ENCODE measurements around the gene NFATC1. TPM values are rescaled to one million over a fixed set of nuclear protein-coding genes. Genes with fewer than 3 reads are reported as not detected.

NFATC1 gene
- polyA plus RNA-seq, 2 of the 4 experiments (the other 2 are of a cell fraction) = 0.52 to 1.7 TPM

DNA sequence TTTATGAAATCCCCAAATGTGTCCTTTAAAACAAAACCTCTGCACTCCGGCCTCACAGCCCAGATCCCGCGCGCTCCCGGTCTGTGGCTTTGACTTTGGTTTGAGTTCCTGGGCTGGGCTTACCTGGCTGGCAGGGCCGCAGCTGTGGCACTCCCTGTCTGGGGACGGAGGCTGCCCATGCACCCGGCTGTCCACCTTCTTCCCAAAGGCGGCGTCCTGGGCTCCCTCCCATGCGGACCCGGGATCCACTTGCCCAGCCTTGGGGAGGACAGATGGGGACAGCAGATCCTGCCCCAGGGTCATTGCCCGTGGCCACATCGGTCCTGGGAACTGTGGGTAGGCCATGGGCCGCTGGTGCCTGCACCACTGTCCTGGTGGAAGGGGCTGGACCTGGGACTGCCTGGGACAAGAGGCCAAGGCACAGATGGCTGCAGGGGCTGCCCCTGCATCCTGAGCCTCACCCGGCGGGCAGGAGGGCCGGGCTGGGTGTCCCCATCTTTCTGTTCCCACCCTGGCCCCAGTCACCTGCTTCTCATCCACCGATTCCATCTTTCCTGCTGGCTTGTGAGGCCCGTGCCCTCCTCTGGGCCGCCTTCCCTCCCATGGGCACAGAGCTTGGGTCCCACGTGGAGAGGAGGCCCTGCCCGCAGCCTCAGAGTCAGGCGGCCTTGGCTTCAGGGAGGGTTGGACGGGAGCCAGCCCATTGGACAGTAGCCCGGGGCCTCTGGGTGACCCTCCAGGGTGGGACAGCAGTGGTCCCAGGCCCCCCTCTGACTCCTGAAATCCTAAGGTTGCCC, 27.7 kb downstream of the NFATC1 start:
- H3K4me2 ChIP-seq = no peak overlapping the region
- ChIA-PET CTCF (no interaction called here), POLR2A (no interaction called here)
- H3K27ac ChIP-seq = no peak overlapping the region
- no peak for ATAC-seq
- no peaks in the 10 kb centered on the region for H3K9me3 ChIP-seq
- no peaks in the 10 kb centered on the region for H3K4me1 ChIP-seq
- 92% methylated on average over 14 of the region's 26 CpGs for WGBS (ENCODE audit: missing lambda C conversion rate)
- DNase-seq (ENCODE audit: low read depth in 1 of 2, low spot score in 1 of 2) = no peak
- TF ChIP-seq, protein P1, sequence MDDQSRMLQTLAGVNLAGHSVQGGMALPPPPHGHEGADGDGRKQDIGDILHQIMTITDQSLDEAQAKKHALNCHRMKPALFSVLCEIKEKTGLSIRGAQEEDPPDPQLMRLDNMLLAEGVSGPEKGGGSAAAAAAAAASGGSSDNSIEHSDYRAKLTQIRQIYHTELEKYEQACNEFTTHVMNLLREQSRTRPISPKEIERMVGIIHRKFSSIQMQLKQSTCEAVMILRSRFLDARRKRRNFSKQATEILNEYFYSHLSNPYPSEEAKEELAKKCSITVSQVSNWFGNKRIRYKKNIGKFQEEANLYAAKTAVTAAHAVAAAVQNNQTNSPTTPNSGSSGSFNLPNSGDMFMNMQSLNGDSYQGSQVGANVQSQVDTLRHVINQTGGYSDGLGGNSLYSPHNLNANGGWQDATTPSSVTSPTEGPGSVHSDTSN (IDR thresholded peaks at IDR 0.05) = no peak
- TF ChIP-seq TP53 (CRISPR knock-in tag; IDR thresholded peaks at IDR 0.05) (no peak), BHLHE40 (IDR thresholded peaks at IDR 0.05; ENCODE audit: low read depth, low read length) (no peak), ZFP36 (IDR thresholded peaks at IDR 0.05; ENCODE audit: borderline replicate concordance, partially characterized antibody) (no peak), ZNF302 (CRISPR knock-in tag; IDR thresholded peaks at IDR 0.05) (no peak), JUN (IDR thresholded peaks at IDR 0.05) (no peak)
- TF ChIP-seq, protein P2, sequence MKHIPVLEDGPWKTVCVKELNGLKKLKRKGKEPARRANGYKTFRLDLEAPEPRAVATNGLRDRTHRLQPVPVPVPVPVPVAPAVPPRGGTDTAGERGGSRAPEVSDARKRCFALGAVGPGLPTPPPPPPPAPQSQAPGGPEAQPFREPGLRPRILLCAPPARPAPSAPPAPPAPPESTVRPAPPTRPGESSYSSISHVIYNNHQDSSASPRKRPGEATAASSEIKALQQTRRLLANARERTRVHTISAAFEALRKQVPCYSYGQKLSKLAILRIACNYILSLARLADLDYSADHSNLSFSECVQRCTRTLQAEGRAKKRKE (CRISPR knock-in tag; IDR thresholded peaks at IDR 0.05; ENCODE audit: low read depth) = no peak
- no peak overlapping the region for H3K4me3 ChIP-seq
- FAIRE-seq = no peak

DNA sequence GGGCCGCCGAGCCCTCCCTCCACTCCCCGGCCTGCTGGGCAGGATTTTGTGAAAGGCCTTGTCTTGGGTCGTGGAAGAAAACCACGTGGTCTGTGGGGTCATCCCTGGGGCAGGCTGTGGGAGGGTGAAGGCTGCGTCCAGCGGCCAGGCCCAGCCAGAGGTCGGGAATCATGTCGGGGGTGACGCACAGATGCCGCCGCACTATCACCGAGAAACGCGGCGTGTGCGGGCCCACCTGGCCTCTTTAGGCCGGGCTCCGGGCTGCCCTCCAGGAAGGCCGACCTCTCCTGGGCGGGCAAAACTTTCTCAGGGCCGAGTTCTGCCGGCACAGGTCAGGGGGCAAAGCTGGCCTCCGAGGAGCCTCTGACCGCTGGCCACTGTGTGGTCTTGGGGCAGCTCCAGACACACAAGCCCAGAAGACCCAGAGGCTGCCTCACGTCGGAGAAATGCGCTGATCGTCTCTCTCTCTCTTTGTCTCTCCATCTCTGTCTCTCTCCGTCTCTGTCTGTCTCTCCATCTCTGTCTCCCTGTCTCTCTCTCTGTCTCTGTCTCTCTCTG, 28.4 kb downstream of the NFATC1 start:
- CTCF ChIA-PET = no interaction called here
- no peak for ATAC-seq
- 94% methylated on average over 19 of the region's 30 CpGs for WGBS (ENCODE audit: missing lambda C conversion rate)

DNA sequence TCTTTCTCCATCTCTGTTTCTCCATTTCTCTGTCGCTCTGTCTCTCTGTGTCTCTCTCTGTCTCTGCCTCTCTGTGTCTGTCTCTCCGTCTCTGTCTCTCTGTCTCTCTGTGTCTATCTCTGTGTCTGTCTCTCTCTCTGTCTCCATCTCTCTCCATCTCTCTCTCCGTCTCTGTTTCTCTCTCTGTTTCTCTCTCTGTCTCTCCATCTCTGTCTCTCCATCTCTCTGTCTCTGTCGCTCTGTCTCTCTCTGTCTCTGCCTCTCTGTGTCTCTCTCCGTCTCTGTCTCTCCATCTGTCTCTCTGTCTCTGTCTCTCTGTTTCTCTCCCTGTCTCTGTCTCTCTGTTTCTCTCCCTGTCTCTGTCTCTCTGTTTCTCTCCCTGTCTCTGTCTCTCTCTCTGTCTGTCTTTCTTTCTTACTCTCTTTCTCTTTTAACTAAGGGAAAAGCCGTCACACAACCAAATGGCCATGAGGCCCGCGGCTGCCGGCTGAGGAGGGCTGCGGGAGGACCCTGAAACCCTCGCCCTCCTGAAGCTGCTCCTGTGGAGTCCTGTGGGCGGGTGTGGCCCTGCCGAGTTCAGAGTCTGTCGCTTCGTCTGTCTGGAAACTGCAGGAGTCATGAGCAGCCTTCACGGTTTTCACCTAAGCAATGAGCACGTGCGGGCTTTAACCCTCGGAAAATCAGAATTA, 29.3 kb downstream of the NFATC1 start:
- Histone ChIP-seq H3K4me3 (no peak overlapping the region), H3K4me2 (no peak overlapping the region), H3K27ac (no peak overlapping the region), H3K9me3 (no peaks in the 10 kb centered on the region), H3K4me1 (no peaks in the 10 kb centered on the region)
- ChIA-PET POLR2A (no interaction called here), CTCF (no interaction called here)
- 85% methylated on average over 19 of the region's 19 CpGs for WGBS (ENCODE audit: missing lambda C conversion rate)
- DNase-seq (ENCODE audit: low read depth in 1 of 2, low spot score in 1 of 2) = no peak
- no peak for FAIRE-seq
- ATAC-seq = no peak
- TF ChIP-seq, protein P3, sequence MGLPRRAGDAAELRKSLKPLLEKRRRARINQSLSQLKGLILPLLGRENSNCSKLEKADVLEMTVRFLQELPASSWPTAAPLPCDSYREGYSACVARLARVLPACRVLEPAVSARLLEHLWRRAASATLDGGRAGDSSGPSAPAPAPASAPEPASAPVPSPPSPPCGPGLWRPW (IDR thresholded peaks at IDR 0.05) = no peak
- TF ChIP-seq HEYL (CRISPR knock-in tag; IDR thresholded peaks at IDR 0.05) = no peak
- no peak for TF ChIP-seq RCOR1 (IDR thresholded peaks at IDR 0.05; ENCODE audit: low read depth, low read length)
- TF ChIP-seq EHF (CRISPR knock-in tag; IDR thresholded peaks at IDR 0.05) = no peak
- TF ChIP-seq, protein P4, sequence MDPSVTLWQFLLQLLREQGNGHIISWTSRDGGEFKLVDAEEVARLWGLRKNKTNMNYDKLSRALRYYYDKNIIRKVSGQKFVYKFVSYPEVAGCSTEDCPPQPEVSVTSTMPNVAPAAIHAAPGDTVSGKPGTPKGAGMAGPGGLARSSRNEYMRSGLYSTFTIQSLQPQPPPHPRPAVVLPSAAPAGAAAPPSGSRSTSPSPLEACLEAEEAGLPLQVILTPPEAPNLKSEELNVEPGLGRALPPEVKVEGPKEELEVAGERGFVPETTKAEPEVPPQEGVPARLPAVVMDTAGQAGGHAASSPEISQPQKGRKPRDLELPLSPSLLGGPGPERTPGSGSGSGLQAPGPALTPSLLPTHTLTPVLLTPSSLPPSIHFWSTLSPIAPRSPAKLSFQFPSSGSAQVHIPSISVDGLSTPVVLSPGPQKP (IDR thresholded peaks at IDR 0.05; ENCODE audit: low read depth, low read length) = no peak
- no peak for TF ChIP-seq KDM1A (IDR thresholded peaks at IDR 0.05; ENCODE audit: low read depth)
- no peak for TF ChIP-seq MAZ (IDR thresholded peaks at IDR 0.05; ENCODE audit: borderline replicate concordance, low read depth, low read length)
- TF ChIP-seq NPAS2 (CRISPR knock-in tag; IDR thresholded peaks at IDR 0.05; ENCODE audit: borderline replicate concordance) = no peak
- no peak for TF ChIP-seq EP300 (IDR thresholded peaks at IDR 0.05)
- TF ChIP-seq RNF2 (IDR thresholded peaks at IDR 0.05; ENCODE audit: borderline replicate concordance, low read depth) = no peak
- TF ChIP-seq, protein P5, sequence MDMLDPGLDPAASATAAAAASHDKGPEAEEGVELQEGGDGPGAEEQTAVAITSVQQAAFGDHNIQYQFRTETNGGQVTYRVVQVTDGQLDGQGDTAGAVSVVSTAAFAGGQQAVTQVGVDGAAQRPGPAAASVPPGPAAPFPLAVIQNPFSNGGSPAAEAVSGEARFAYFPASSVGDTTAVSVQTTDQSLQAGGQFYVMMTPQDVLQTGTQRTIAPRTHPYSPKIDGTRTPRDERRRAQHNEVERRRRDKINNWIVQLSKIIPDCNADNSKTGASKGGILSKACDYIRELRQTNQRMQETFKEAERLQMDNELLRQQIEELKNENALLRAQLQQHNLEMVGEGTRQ (IDR thresholded peaks at IDR 0.05) = no peak
- no peak for TF ChIP-seq MAFK (IDR thresholded peaks at IDR 0.05; ENCODE audit: partially characterized antibody)
- TF ChIP-seq FOXS1 (CRISPR knock-in tag; IDR thresholded peaks at IDR 0.05) = no peak
- TF ChIP-seq SMC3 (IDR thresholded peaks at IDR 0.05) = no peak
- TF ChIP-seq, protein P2 (CRISPR knock-in tag; IDR thresholded peaks at IDR 0.05; ENCODE audit: low read depth) = no peak
- no peak for TF ChIP-seq RARB (CRISPR knock-in tag; IDR thresholded peaks at IDR 0.05)
- no peak for TF ChIP-seq RFX5 (IDR thresholded peaks at IDR 0.05)
- TF ChIP-seq, protein P1 (IDR thresholded peaks at IDR 0.05) = no peak

More for the DNA sequence above, 28.4 kb downstream of the NFATC1 start:
- FAIRE-seq (no peak), DNase-seq (ENCODE audit: low read depth in 1 of 2, low spot score in 1 of 2) (no peak)
- no peak overlapping the region for H3K27ac ChIP-seq
- no peak overlapping the region for H3K4me2 ChIP-seq
- no peaks in the 10 kb centered on the region for H3K9me3 ChIP-seq
- POLR2A ChIA-PET = no interaction called here
- TF ChIP-seq POLR2AphosphoS2 (conservative IDR thresholded peaks at IDR 0.05; ENCODE audit: low read length) (no peak), GATA3 (IDR thresholded peaks at IDR 0.05; ENCODE audit: borderline replicate concordance) (no peak), NFE2L2 (conservative IDR thresholded peaks at IDR 0.05; ENCODE audit: low read length) (no peak), HOXA7 (CRISPR knock-in tag; IDR thresholded peaks at IDR 0.05) (no peak), RNF2 (IDR thresholded peaks at IDR 0.05; ENCODE audit: borderline replicate concordance, low read depth) (no peak), JUN (IDR thresholded peaks at IDR 0.05) (no peak), MAFK (IDR thresholded peaks at IDR 0.05; ENCODE audit: partially characterized antibody) (no peak), RCOR1 (IDR thresholded peaks at IDR 0.05; ENCODE audit: low read depth, low read length) (no peak), SREBF2 (IDR thresholded peaks at IDR 0.05) (no peak)
- H3K4me1 ChIP-seq = no peaks in the 10 kb centered on the region
- H3K4me3 ChIP-seq = no peak overlapping the region
